KG1 (cell line): ENCODE results near the gene RASGEF1C.

Experiments
- DNase-seq: peaks from one replicate; lab custom pipeline; 2025; lab: John Stamatoyannopoulos, UW

The RASGEF1C gene

GRCh38 chr5:180179442-180180420, 29.3 kb downstream of the RASGEF1C start:
- no peak for DNase-seq

GRCh38 chr5:180178531-180179441, 30.2 kb downstream of the RASGEF1C start:
- no peak for DNase-seq

GRCh38 chr5:180176191-180176590, 32.8 kb downstream of the RASGEF1C start:
- no peak for DNase-seq

GRCh38 chr5:180175015-180175431, 34.0 kb downstream of the RASGEF1C start:
- DNase-seq = no peak

- DNase-seq = no peak
These were observed 34.4 kb downstream of the RASGEF1C start for GRCh38 chr5:180174587-180174972.

GRCh38 chr5:180173875-180174586, 35.0 kb downstream of the RASGEF1C start:
- DNase-seq = no peak

GRCh38 chr5:180173198-180173544, 35.8 kb downstream of the RASGEF1C start:
- DNase-seq = no peak

- DNase-seq = no peak
These were observed 36.4 kb downstream of the RASGEF1C start for GRCh38 chr5:180172447-180173197.

GRCh38 chr5:180171568-180172094, 37.4 kb downstream of the RASGEF1C start:
- DNase-seq = no peak

GRCh38 chr5:180170810-180171567, 38.0 kb downstream of the RASGEF1C start:
- no peak for DNase-seq

- no peak for DNase-seq
These were observed 38.8 kb downstream of the RASGEF1C start for GRCh38 chr5:180170106-180170809.

- DNase-seq = no peak
These were observed 39.5 kb downstream of the RASGEF1C start for GRCh38 chr5:180169248-180170105.

- DNase-seq = no peak
These were observed 40.3 kb downstream of the RASGEF1C start for GRCh38 chr5:180168758-180169157.

- DNase-seq = no peak
These were observed 42.8 kb downstream of the RASGEF1C start for GRCh38 chr5:180166176-180166575.

GRCh38 chr5:180162304-180162661, 46.7 kb downstream of the RASGEF1C start:
- DNase-seq = no peak

GRCh38 chr5:180161420-180162303, 47.3 kb downstream of the RASGEF1C start:
- no peak for DNase-seq

GRCh38 chr5:180160789-180161188, 48.2 kb downstream of the RASGEF1C start:
- no peak for DNase-seq

- no peak for DNase-seq
These were observed 48.8 kb downstream of the RASGEF1C start for GRCh38 chr5:180160215-180160614.
